MG63 (cell line): ENCODE results near the gene GALE. TPM values are rescaled to one million over a fixed set of nuclear protein-coding genes. Genes with fewer than 3 reads are reported as not detected.
"Not testable (repeated sequence)": the region's sequence is repeated elsewhere in the genome, so short reads cannot be mapped to it uniquely, and the experiment has no call there.

Experiments used
- DNase-seq: peaks from one replicate; pipeline ENCODE4 v3.0.0-alpha.2; 2020
- H3K27me3 ChIP-seq: fragments of 250-450 bp; sonication (Bioruptor Pico); 2 replicates; pipeline ENCODE4 v1.5.1; 2020; ENCODE audit warnings: mild to moderate bottlenecking, moderate library complexity
- H3K36me3 ChIP-seq: fragments of 250-450 bp; sonication (Bioruptor Pico); 2 replicates; pipeline ENCODE4 v1.5.1; 2020; ENCODE audit warnings: mild to moderate bottlenecking, moderate library complexity
- H3K4me3 ChIP-seq: fragments of 250-450 bp; sonication (Bioruptor Pico); 2 replicates; pipeline ENCODE4 v1.5.1; 2020; ENCODE audit warnings: mild to moderate bottlenecking, moderate library complexity
- H3K9me3 ChIP-seq: fragments of 250-450 bp; sonication (Bioruptor Pico); 2 replicates; pipeline ENCODE4 v1.5.1; 2020; ENCODE audit warnings: mild to moderate bottlenecking, moderate library complexity
- total RNA-seq: library from RNA; depleted of rRNA; stranded (reverse); fragments of >200 nt; shearing (Covaris generic); gene quantifications from 2 replicates; pipeline ENCODE4 v1.2.3, GENCODE V29; 2014; ENCODE audit warnings: low replicate concordance

Gene GALE
- total RNA-seq, 1 experiment from 2014 or later = 123 TPM

- DNase-seq = no peak
- Histone ChIP-seq H3K4me3 (no peak overlapping the region), H3K36me3 (no peaks in the 10 kb centered on the region), H3K9me3 (no peaks in the 10 kb centered on the region), H3K27me3 (no peaks in the 10 kb centered on the region)
Observed at GRCh38 chr1:23817633-23818032, 17.1 kb upstream of the GALE start.

- Histone ChIP-seq H3K36me3 (no peaks in the 10 kb centered on the region), H3K4me3 (no peak overlapping the region), H3K27me3 (no peaks in the 10 kb centered on the region), H3K9me3 (no peaks in the 10 kb centered on the region)
- no peak for DNase-seq
Observed at GRCh38 chr1:23816906-23817305, 16.4 kb upstream of the GALE start.

- no peak overlapping the region for H3K4me3 ChIP-seq
- no peak for DNase-seq
- no peaks in the 10 kb centered on the region for H3K9me3 ChIP-seq
- no peaks in the 10 kb centered on the region for H3K27me3 ChIP-seq
- H3K36me3 ChIP-seq = no peaks in the 10 kb centered on the region
Observed at GRCh38 chr1:23816361-23816760, 15.8 kb upstream of the GALE start.

DNA sequence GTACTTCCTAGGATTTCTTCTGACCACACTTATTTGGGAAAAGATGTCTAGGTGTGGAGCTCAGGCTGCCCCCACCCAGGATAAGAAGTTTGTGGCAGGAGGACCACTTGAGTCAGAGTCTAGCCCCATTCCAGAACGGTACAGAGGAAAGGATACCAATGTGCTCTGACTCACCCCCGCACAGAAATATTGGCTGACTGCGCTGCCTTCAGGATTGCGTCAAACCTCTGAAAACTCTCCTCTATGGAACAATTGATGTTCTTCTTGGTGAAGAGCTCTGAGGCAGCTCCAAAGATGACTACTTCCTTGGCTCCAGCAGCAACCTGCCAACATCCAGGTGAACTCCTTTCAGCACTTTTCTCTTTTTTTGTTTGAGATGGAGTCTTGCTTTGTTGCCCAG is 13.5 kb upstream of the GALE start:
- Histone ChIP-seq H3K36me3 (no peaks in the 10 kb centered on the region), H3K9me3 (no peaks in the 10 kb centered on the region), H3K4me3 (no peak overlapping the region), H3K27me3 (no peaks in the 10 kb centered on the region)
- DNase-seq = no peak

DNA sequence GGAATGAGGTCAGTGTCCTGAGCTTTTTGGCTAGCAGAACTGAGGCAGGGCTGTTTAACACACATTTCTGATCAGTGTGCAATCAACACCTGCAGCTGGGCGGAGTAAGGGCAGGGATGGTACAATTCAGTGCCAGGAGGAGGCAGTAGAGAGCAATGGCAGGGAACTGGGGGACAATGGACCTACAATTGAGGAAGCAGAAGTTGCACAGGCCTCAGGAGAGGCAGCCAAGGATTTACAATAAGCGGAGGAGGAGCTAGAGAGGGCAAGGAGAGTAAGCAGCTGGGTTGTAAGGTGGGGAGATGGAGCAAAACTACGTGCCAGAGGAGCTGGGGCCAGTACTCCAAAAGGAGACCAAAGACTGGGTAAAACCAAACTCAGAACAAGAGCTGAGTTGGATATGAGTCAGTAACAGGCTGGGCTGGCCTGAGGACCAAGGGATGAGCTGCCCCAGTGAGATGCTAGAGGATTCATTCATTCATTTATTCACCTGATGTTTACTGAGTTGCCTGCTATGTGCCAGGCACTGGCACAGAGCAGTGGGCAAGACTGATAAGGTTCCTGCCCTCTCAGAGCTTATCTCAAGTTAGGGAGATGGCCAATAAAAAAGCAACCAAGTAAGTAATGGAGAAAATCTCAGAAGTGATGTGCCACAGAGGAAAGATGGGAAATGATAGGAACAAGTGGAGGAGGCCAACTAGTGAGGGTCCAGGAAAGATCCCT is 10.4 kb upstream of the GALE start:
- no peaks in the 10 kb centered on the region for H3K27me3 ChIP-seq
- no peaks in the 10 kb centered on the region for H3K36me3 ChIP-seq
- DNase-seq = no peak
- no peaks in the 10 kb centered on the region for H3K9me3 ChIP-seq
- H3K4me3 ChIP-seq = no peak overlapping the region

GRCh38 chr1:23809751-23810171 is 9.2 kb upstream of the GALE start:
- DNase-seq = peak; percentile 67

GRCh38 chr1:23807453-23807852 is 6.9 kb upstream of the GALE start:
- Histone ChIP-seq H3K27me3 (no peaks in the 10 kb centered on the region), H3K4me3 (no peak overlapping the region), H3K36me3 (no peaks in the 10 kb centered on the region), H3K9me3 (no peaks in the 10 kb centered on the region)
- DNase-seq = no peak

More at GRCh38 chr1:23809751-23810171, 9.2 kb upstream of the GALE start:
- Histone ChIP-seq H3K36me3 (no peaks in the 10 kb centered on the region), H3K4me3 (no peak overlapping the region), H3K27me3 (no peaks in the 10 kb centered on the region), H3K9me3 (no peaks in the 10 kb centered on the region)

DNA sequence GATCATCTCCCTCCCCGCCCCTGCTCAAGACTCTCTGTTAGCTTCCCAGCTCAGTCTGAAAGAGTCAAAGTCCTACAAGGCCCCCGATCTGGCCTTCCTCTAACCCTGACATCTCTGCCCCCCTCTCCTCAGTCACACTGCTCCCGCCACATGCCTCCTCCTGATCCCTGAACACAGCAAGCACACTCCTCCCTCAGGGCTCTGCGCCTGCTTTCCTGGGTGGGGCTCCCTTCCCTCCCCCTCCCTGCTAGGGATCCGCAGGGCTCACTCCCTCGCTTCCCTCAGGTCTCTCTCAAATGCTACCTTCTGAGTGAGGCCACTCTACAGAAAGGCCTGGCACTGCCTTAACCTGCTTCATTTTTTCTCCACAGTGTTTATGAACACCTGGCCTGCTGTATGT is 5.7 kb upstream of the GALE start:
- no peaks in the 10 kb centered on the region for H3K27me3 ChIP-seq
- DNase-seq = no peak
- no peaks in the 10 kb centered on the region for H3K36me3 ChIP-seq
- no peak overlapping the region for H3K4me3 ChIP-seq
- no peaks in the 10 kb centered on the region for H3K9me3 ChIP-seq

DNA sequence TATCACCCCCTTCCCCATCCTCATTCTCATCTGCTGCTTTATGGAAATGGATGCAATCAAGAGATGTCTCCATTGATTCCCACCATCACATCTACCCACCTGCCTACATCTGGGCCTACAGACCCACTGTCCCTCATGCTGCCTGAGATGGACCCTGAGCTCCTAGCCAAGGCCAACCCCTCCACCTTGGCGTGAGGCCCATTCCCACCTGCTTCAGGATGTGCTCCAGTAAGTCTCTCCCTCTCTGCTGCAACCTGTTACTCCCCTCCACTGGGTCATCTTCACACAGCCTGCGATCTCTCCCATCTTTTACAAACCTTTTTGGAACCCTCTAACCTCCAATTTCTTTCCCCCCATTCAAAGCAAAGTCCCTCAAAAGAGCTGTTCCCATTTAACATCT is 4.5 kb upstream of the GALE start:
- Histone ChIP-seq H3K9me3 (no peaks in the 10 kb centered on the region), H3K36me3 (no peaks in the 10 kb centered on the region; the same call in 1 of the 2 replicates), H3K4me3 (no peak overlapping the region), H3K27me3 (no peaks in the 10 kb centered on the region)
- no peak for DNase-seq

GRCh38 chr1:23804183-23804835 is 3.8 kb upstream of the GALE start:
- H3K9me3 ChIP-seq = no peaks in the 10 kb centered on the region
- no peak overlapping the region for H3K4me3 ChIP-seq
- no peaks in the 10 kb centered on the region for H3K27me3 ChIP-seq
- no peak for DNase-seq
- no peaks in the 10 kb centered on the region; the same call in 1 of the 2 replicates for H3K36me3 ChIP-seq

DNA sequence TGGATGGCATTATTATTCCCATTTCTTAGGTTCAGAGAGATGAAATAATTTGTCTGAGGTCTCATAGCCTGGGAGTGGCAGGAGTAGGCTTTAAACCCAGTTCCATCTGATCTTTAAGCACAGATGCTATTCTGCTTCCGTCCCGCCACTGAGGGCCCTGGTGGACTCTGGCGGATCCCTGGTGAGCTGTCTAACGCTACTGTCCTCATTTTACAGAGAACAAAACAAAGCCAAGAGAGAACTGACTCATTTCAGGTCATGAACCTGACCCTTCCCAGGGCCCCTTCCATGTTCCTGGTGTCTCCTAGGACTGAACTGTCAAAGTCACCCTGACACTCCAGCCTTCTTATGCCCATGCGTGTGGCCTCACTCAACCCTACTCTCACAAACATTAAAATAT is 3.1 kb upstream of the GALE start:
- H3K36me3 ChIP-seq = peaks cover 3% of the 10 kb centered on the region
- H3K9me3 ChIP-seq = no peaks in the 10 kb centered on the region
- no peak for DNase-seq
- no peaks in the 10 kb centered on the region for H3K27me3 ChIP-seq
- no peak overlapping the region for H3K4me3 ChIP-seq

DNA sequence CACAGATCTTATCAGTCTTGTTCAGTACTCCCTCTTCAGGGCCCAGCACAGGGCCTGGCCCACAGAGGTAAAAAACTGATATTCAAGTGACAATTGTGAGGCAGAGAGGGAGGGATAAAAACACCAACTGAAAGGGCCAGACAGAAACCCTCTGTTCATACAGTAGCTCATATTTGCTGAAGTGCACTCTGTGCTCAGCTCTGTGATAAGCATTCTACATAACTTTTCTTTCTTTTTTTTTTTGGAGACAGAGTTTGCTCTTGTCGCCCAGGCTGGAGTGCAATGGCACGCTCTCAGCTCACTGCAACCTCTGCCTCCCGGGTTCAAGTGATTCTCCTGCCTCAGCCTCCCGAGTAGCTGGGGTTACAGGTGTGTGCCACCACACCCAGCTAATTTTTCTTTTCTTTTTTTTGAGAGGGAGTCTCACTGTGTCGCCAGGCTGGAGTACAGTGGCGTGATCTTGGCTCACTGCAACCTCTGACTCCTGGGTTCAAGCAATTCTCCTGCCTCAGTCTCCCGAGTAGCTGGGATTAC is 2.3 kb upstream of the GALE start:
- H3K27me3 ChIP-seq, H3K36me3 ChIP-seq, H3K9me3 ChIP-seq, DNase-seq, H3K4me3 ChIP-seq: not testable (repeated sequence)

GRCh38 chr1:23801876-23802275 is 1.3 kb upstream of the GALE start:
- Histone ChIP-seq H3K9me3 (no peaks in the 10 kb centered on the region), H3K27me3 (no peaks in the 10 kb centered on the region), H3K4me3 (no peak overlapping the region), H3K36me3 (peaks cover 13% of the 10 kb centered on the region)
- no peak for DNase-seq

GRCh38 chr1:23801338-23801748 is 789 bp upstream of the GALE start:
- Histone ChIP-seq H3K9me3 (no peaks in the 10 kb centered on the region), H3K36me3 (peaks cover 18% of the 10 kb centered on the region), H3K4me3 (peak overlapping the region; percentile 87), H3K27me3 (no peaks in the 10 kb centered on the region)
- no peak for DNase-seq

DNA sequence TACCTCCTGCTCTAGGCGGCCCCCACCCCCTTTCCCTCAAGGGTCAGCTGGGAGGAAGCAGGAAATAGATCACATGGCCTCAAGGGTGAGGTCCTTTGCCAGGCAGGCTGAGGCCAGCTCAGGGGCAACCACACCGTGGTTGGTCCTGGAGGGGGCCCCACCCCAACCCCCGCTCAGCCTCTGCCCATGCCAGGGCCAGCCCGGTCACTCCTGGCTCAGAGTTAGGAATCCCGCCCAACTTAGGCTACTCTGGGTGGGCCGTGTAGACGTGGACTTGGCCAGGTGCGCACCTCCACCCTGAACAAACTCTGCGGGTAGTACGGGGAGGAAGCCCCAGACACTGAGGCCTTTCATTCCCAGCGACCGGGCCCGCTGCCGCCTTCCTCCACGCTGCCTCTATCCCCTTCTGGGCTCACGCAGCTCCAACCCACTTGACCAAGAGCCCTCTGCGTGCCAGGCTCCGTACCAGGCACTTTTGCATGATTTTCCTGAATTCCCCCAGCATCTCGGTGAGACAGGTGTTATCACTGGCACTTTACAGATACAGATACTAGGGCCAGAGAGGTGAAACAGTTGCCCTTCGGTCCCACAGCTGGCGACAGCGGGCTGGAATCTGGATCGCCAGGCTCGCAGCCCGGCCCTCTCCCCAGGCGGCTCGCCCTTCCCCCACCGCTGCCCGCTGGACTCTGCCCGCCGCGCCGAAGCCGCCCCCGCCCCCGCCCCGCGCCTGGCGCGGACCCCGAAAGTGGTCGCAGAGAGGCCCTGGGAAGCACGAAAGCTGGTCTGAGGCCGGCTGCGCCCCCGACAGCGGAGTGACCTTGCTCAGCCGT is 769 bp downstream of the GALE start:
- H3K4me3 ChIP-seq = peak overlapping the region; percentile 87
- H3K36me3 ChIP-seq = peaks cover 22% of the 10 kb centered on the region
- no peaks in the 10 kb centered on the region for H3K9me3 ChIP-seq
- peak; percentile 87 for DNase-seq
- H3K27me3 ChIP-seq = no peaks in the 10 kb centered on the region

DNA sequence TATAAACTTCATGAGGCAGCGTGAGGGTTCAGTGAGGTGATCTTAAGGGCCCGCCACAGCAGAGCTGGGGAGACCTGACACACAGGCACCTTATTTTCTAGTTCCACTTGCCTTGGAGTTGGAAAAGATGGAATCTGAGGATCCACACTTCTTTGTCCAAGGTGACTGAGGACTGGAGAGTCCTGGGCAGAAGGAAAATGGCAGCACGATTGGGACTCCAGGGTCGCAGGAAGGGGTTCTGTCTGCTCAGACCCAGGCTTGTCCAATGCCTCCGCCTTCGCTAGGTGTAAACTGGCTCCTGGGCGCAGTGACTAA is 1.3 kb downstream of the GALE start:
- Histone ChIP-seq H3K27me3 (no peaks in the 10 kb centered on the region), H3K36me3 (peaks cover 22% of the 10 kb centered on the region), H3K9me3 (no peaks in the 10 kb centered on the region), H3K4me3 (peak overlapping the region; percentile 87)
- DNase-seq = no peak

- DNase-seq = no peak
- no peaks in the 10 kb centered on the region for H3K9me3 ChIP-seq
- no peaks in the 10 kb centered on the region for H3K27me3 ChIP-seq
- H3K4me3 ChIP-seq = no peak overlapping the region
- peaks cover 22% of the 10 kb centered on the region for H3K36me3 ChIP-seq
Observed at GRCh38 chr1:23798662-23799142, 1.9 kb downstream of the GALE start.
